Astrocyte of the hippocampus (primary cell): ENCODE measurements around the gene BABAM2.
A peak's percentile ranks its signal among the peaks of the same experiment; 100 is the strongest.

Experiments used
- DNase-seq: peaks from one replicate; pipeline ENCODE4 v3.0.0; 2011; ENCODE audit warnings: low read depth, low spot score

BABAM2 gene

GRCh38 chr2:28160986-28161425 lies 270.5 kb downstream of the BABAM2 start:
- DNase-seq, result peak; percentile 91

GRCh38 chr2:28161466-28161865 lies 270.9 kb downstream of the BABAM2 start:
- DNase-seq, result no peak

- DNase-seq, result no peak
Observed at GRCh38 chr2:28162564-28162963, 272.0 kb downstream of the BABAM2 start.

GRCh38 chr2:28163028-28163427 lies 272.5 kb downstream of the BABAM2 start:
- no peak for DNase-seq

- no peak for DNase-seq
Observed at GRCh38 chr2:28163627-28164279, 273.2 kb downstream of the BABAM2 start.

- DNase-seq, result peak; percentile 37
Observed at GRCh38 chr2:28164280-28164801, 273.8 kb downstream of the BABAM2 start.

GRCh38 chr2:28165087-28165635 lies 274.6 kb downstream of the BABAM2 start:
- DNase-seq, result no peak

- DNase-seq, result no peak
Observed at GRCh38 chr2:28166956-28167355, 276.4 kb downstream of the BABAM2 start.

- peak; percentile 65 for DNase-seq
Observed at GRCh38 chr2:28168376-28168775, 277.8 kb downstream of the BABAM2 start.

GRCh38 chr2:28169492-28169891 lies 279.0 kb downstream of the BABAM2 start:
- no peak for DNase-seq

- peak; percentile 36 for DNase-seq
Observed at GRCh38 chr2:28172114-28172898, 281.8 kb downstream of the BABAM2 start.

- DNase-seq, result no peak
Observed at GRCh38 chr2:28173377-28173776, 282.8 kb downstream of the BABAM2 start.

- DNase-seq, result no peak
Observed at GRCh38 chr2:28174211-28174610, 283.7 kb downstream of the BABAM2 start.

GRCh38 chr2:28175028-28175427 lies 284.5 kb downstream of the BABAM2 start:
- no peak for DNase-seq

- no peak for DNase-seq
Observed at GRCh38 chr2:28178946-28179345, 288.4 kb downstream of the BABAM2 start.

GRCh38 chr2:28181801-28182200 lies 291.3 kb downstream of the BABAM2 start:
- DNase-seq, result no peak

- no peak for DNase-seq
Observed at GRCh38 chr2:28182348-28182747, 291.8 kb downstream of the BABAM2 start.

GRCh38 chr2:28185153-28185552 lies 294.6 kb downstream of the BABAM2 start:
- peak; percentile 10 for DNase-seq

- DNase-seq, result peak; percentile 67
Observed at GRCh38 chr2:28185891-28186290, 295.4 kb downstream of the BABAM2 start.

- no peak for DNase-seq
Observed at GRCh38 chr2:28187186-28187585, 296.7 kb downstream of the BABAM2 start.

GRCh38 chr2:28188436-28188835 lies 297.9 kb downstream of the BABAM2 start:
- no peak for DNase-seq

- DNase-seq, result no peak
Observed at GRCh38 chr2:28193630-28194403, 303.3 kb downstream of the BABAM2 start.
